K562 (cell line): ENCODE measurements around the gene C1orf56. TPM values are rescaled to one million over a fixed set of nuclear protein-coding genes. Genes with fewer than 3 reads are reported as not detected.

ENCODE experiments used
- ATAC-seq: fragments of 200-7000 bp; cut with Tn5 transposase; 3 replicates; pipeline ENCODE4 v1.9.1; 2020; ENCODE audit warnings: moderate library complexity
- BruUV-seq: library from RNA; stranded (reverse); fragments of 400-500 nt; replicated peaks from 2 replicates; lab custom pipeline; 2021; lab: Mats Ljungman, UMichigan
- CTCF ChIA-PET: fragments of 300-600 bp; formaldehyde crosslinking; extraction: SDS; loops from one replicate; lab custom pipeline; 2021; ENCODE audit warnings: low intra/inter-chr PET ratio; lab: Yijun Ruan, JAX
- POLR2A ChIA-PET: fragments of 300-600, 350-650 bp; sonication (Branson Sonifier 250); formaldehyde crosslinking; extraction: SDS; loops from one replicate; lab custom pipeline; 2021; ENCODE audit warnings: antibody characterized with exemption, inconsistent platforms; lab: Yijun Ruan, JAX
- DNase-seq, 4 experiments: peaks; one replicate each; pipeline versions ENCODE4 v3.0.0 to v3.0.0-alpha.2; 2011 to 2018; ENCODE audit warnings: low spot score in 3 of 4, mixed read lengths in 3 of 4; ENCODE audit errors: extremely low read depth in 1 of 4
- FAIRE-seq: peaks from 2 replicates; lab custom pipeline; 2011; peaks lifted over from hg19 to GRCh38; lab: Jason Lieb, UNC
- H2AFZ ChIP-seq: 2 replicates; pipeline ENCODE4 v1.6.0; 2011; ENCODE audit warnings: low read depth, low read length, control low read depth, inconsistent platforms
- H3K27ac ChIP-seq: fragments of 200-600 bp; 3 replicates; pipeline ENCODE4 v1.8.0; 2011; ENCODE audit warnings: low read depth, mild to moderate bottlenecking, control low read depth, inconsistent platforms, low read length, moderate library complexity, mixed read lengths; ENCODE audit errors: extremely low read depth
- H3K27me3 ChIP-seq, 2 experiments: fragments of 300-600 bp in 1 of 2; 2 replicates in 1 of 2; 3 replicates in 1 of 2; pipeline versions ENCODE4 v1.6.0 to v1.8.0; 2011; ENCODE audit warnings: inconsistent platforms in 2 of 2, low read length in 2 of 2, mild to moderate bottlenecking in 1 of 2, mixed read lengths in 1 of 2, moderate library complexity in 1 of 2; ENCODE audit not compliant: control insufficient read depth in 2 of 2, insufficient read depth in 2 of 2
- H3K36me3 ChIP-seq: fragments of 300-600 bp; 3 replicates; pipeline ENCODE4 v1.8.0; 2011; ENCODE audit warnings: mild to moderate bottlenecking, low read length, inconsistent platforms; ENCODE audit not compliant: control insufficient read depth, insufficient read depth
- H3K4me1 ChIP-seq, 2 experiments: fragments of 200-600 bp in 1 of 2; replicated peaks in 1 of 2; 2 replicates in 1 of 2; 3 replicates in 1 of 2; pipeline versions ENCODE4 v1.5.1 to v1.8.0; 2011; ENCODE audit warnings: inconsistent platforms in 2 of 2, low read length in 2 of 2, mild to moderate bottlenecking in 1 of 2, mixed read lengths in 1 of 2, moderate library complexity in 1 of 2; ENCODE audit not compliant: control insufficient read depth in 2 of 2, insufficient read depth in 2 of 2
- H3K4me2 ChIP-seq: 2 replicates; pipeline ENCODE4 v1.6.1; 2011; ENCODE audit warnings: low read length, control low read depth, inconsistent platforms, mixed read lengths; ENCODE audit not compliant: insufficient read depth
- H3K4me3 ChIP-seq: fragments of 200-600 bp; sonication (generic), shearing (Covaris generic); 2 replicates; pipeline ENCODE4 v1.5.1; 2016; ENCODE audit warnings: control low read depth, inconsistent platforms
- H3K79me2 ChIP-seq: fragments of 200-600 bp; 3 replicates; pipeline ENCODE4 v1.8.0; 2011; ENCODE audit warnings: low read length, inconsistent platforms; ENCODE audit not compliant: control insufficient read depth, insufficient read depth
- H3K9ac ChIP-seq, 2 experiments: 2 replicates each; pipeline versions ENCODE4 v1.6.0 to v1.6.1; 2011; ENCODE audit warnings: low read depth in 2 of 2, low read length in 2 of 2, control low read depth in 1 of 2, inconsistent platforms in 1 of 2, mild to moderate bottlenecking in 1 of 2, mixed read lengths in 1 of 2; ENCODE audit not compliant: insufficient read depth in 1 of 2
- H3K9me1 ChIP-seq: one replicate; pipeline ENCODE4 v1.6.0; 2011; ENCODE audit warnings: inconsistent platforms, mild to moderate bottlenecking, low read length, moderate library complexity; ENCODE audit not compliant: control insufficient read depth, insufficient read depth
- H3K9me3 ChIP-seq: replicated peaks from 2 replicates; pipeline ENCODE4 v1.5.1; 2011; ENCODE audit warnings: low read depth, low read length, inconsistent platforms; ENCODE audit not compliant: control insufficient read depth, insufficient read depth
- H4K20me1 ChIP-seq: replicated peaks from 2 replicates; pipeline ENCODE4 v1.6.1; 2011; ENCODE audit warnings: low read length, inconsistent platforms, mixed read lengths; ENCODE audit not compliant: control insufficient read depth, insufficient read depth
- CTBP1 ChIP-seq: fragments of 450-650 bp; IDR thresholded peaks from 2 replicates; pipeline ENCODE4 v1.6.1; 2016; ENCODE audit warnings: borderline replicate concordance
- ELF1 ChIP-seq: fragments of 200-800 bp; sonication (Bioruptor generic); IDR thresholded peaks from 2 replicates; pipeline ENCODE4 v1.6.1; 2016; ENCODE audit warnings: missing genetic modification characterization, missing compliant biosample characterization
- GTF2E2 ChIP-seq: fragments of 200-800 bp; sonication (Bioruptor generic); IDR thresholded peaks from 2 replicates; pipeline ENCODE4 v1.6.1; 2016; ENCODE audit warnings: missing genetic modification characterization, missing compliant biosample characterization
- HIVEP1 ChIP-seq: fragments of 250-450 bp; sonication (Bioruptor Pico); IDR thresholded peaks from 2 replicates; pipeline ENCODE4 v1.4.0; 2020; ENCODE audit warnings: mild to moderate bottlenecking
- KDM5B ChIP-seq: fragments of 200-600 bp; sonication (generic); IDR thresholded peaks from 2 replicates; pipeline ENCODE4 v1.6.1; 2012; ENCODE audit warnings: low read depth, mild to moderate bottlenecking, moderate library complexity, low read length, control low read depth, inconsistent platforms; ENCODE audit not compliant: insufficient replicate concordance
- MAFK ChIP-seq: IDR thresholded peaks from 2 replicates; pipeline ENCODE4 v1.6.1; 2011; ENCODE audit warnings: low read length, improper control_type of control experiment
- MLX ChIP-seq, 2 experiments: fragments of 450-650 bp in 1 of 2; sonication (generic) in 1 of 2; formaldehyde crosslinking; conservative IDR thresholded peaks; 2 replicates each; pipeline versions ENCODE4 v1.4.0 to v1.8.1; 2020 to 2022; ENCODE audit warnings: mild to moderate bottlenecking in 1 of 2, missing genetic modification reagents in 1 of 2
- MTA1 ChIP-seq: fragments of 450-650 bp; IDR thresholded peaks from 2 replicates; pipeline ENCODE4 v1.6.1; 2017; ENCODE audit warnings: borderline replicate concordance
- SMAD1 ChIP-seq: fragments of 150-350 bp; IDR thresholded peaks from 2 replicates; pipeline ENCODE4 v1.6.1; 2014; ENCODE audit warnings: low read length, low read depth; ENCODE audit not compliant: partially characterized antibody
- ZNF134 ChIP-seq: fragments of 250-450 bp; sonication (Bioruptor Pico); conservative IDR thresholded peaks from 2 replicates; pipeline ENCODE4 v1.4.0; 2020
- WGBS: fragments of 100-300 bp; shearing (Covaris generic); methylation state at CpG from one replicate; pipeline ENCODE4 v1.1.6; 2016; ENCODE audit warnings: low coverage, mixed read lengths; ENCODE audit not compliant: insufficient coverage; ENCODE audit errors: missing lambda C conversion rate; 5-methylcytosine and 5-hydroxymethylcytosine counted together
- in situ Hi-C: fragments of 300-500 bp; cut with MboI; formaldehyde crosslinking; loops from 4 replicates; pipeline ENCODE4 v1.15.0; 2018; ENCODE audit warnings: inconsistent platforms, mixed read lengths
- intact Hi-C: fragments of 100-400 bp; cut with micrococcal nuclease; formaldehyde crosslinking; loops from 2 replicates; pipeline ENCODE4 v1.14.2; 2022
- polyA plus RNA-seq, 8 experiments: library from polyadenylated mRNA; depleted of rRNA in 4 of 8; stranded (reverse) in 5 of 8; unstranded in 3 of 8; fragments of >200 nt; fragmentation: Nextera tagmentation in 2 of 8; fragmentation: Illumina TruSeq in 1 of 8; extraction: Ambion mirVana in 2 of 8; extraction: Trizol in 1 of 8; gene quantifications; 2 replicates each; pipeline versions ENCODE4 v1.2.1 to v1.2.3, GENCODE V29; 2011 to 2014; ENCODE audit warnings: inconsistent platforms in 1 of 8, missing spikeins in 1 of 8
- total RNA-seq, 7 experiments: library from RNA; depleted of rRNA in 6 of 7; stranded (reverse); fragments of >200 nt in 6 of 7; fragmentation: Illumina TruSeq in 2 of 7; extraction: Trizol in 2 of 7; gene quantifications; 2 replicates each; pipeline versions ENCODE4 v1.2.1 to v1.2.3, GENCODE V29; 2011 to 2021; ENCODE audit warnings: low replicate concordance in 1 of 7
- TF ChIP-seq, protein P1 (sequence below): fragments of 450-650 bp; IDR thresholded peaks from 2 replicates; pipeline ENCODE4 v1.6.1; 2016; ENCODE audit warnings: borderline replicate concordance

Gene C1orf56
- total and polyA plus RNA-seq, 9 of the 15 experiments (the other 6 are each of a cell fraction or from before 2014, with no cell fraction given), result 0.18 to 15.7 (median 1.1) TPM

GRCh38 chr1:151005729-151006319, 41.7 kb upstream of the C1orf56 start:
- no peaks in the 10 kb centered on the region for H3K27me3 ChIP-seq
- WGBS, result 12% methylated on average over 4 of the region's 4 CpGs
- no TSS peak for BruUV-seq
- H2AFZ ChIP-seq, result peak overlapping the region; percentile 89
- TF ChIP-seq GTF2E2 (tag), result 0 out of 2 replicates have a peak, but pooled peaks have one; percentile 37
- TF ChIP-seq ZNF134 (CRISPR knock-in tag), result no peak
- TF ChIP-seq ELF1 (tag), result no peak
- TF ChIP-seq MTA1, result no peak
- TF ChIP-seq, protein P1, sequence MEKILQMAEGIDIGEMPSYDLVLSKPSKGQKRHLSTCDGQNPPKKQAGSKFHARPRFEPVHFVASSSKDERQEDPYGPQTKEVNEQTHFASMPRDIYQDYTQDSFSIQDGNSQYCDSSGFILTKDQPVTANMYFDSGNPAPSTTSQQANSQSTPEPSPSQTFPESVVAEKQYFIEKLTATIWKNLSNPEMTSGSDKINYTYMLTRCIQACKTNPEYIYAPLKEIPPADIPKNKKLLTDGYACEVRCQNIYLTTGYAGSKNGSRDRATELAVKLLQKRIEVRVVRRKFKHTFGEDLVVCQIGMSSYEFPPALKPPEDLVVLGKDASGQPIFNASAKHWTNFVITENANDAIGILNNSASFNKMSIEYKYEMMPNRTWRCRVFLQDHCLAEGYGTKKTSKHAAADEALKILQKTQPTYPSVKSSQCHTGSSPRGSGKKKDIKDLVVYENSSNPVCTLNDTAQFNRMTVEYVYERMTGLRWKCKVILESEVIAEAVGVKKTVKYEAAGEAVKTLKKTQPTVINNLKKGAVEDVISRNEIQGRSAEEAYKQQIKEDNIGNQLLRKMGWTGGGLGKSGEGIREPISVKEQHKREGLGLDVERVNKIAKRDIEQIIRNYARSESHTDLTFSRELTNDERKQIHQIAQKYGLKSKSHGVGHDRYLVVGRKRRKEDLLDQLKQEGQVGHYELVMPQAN, result 0 out of 2 replicates have a peak, but pooled peaks have one; percentile 20
- TF ChIP-seq HIVEP1, result no peak
- TF ChIP-seq MLX (CRISPR knock-in tag; conservative IDR thresholded peaks at IDR 0.05), result no peak
- no peak for TF ChIP-seq SMAD1
- peak; percentile 15 for TF ChIP-seq KDM5B
- TF ChIP-seq CTBP1, result peak; percentile 9; the same call in 1 of the 2 replicates
- TF ChIP-seq MAFK, result no peak
- peak overlapping the region; percentile 44 for H3K4me3 ChIP-seq
- no peak for FAIRE-seq
- DNase-seq, result no peak
- H3K79me2 ChIP-seq, result peaks cover 35% of the 10 kb centered on the region
- in situ Hi-C loops (no loop called here), intact Hi-C loops (loop anchor here (2.0 to 5.0 kb wide), 3 partner anchors 27 to 66 kb away; partner anchors contain the start of genes CDC42SE1 and GABPB2)
- CTCF ChIA-PET, result interaction anchor here (0.9 to 1.9 kb wide), 2 partner anchors 26 to 750 kb away, joined by 3 to 12 read pairs; no protein-coding TSS in a partner anchor
- no peak for ATAC-seq
- peak overlapping the region; percentile 100 for H3K4me2 ChIP-seq
- peaks cover 46 to 53% of the 10 kb centered on the region in 2 experiments for H3K4me1 ChIP-seq
- no peaks in the 10 kb centered on the region for H3K36me3 ChIP-seq
- H3K9me3 ChIP-seq, result no peaks in the 10 kb centered on the region
- POLR2A ChIA-PET, result interaction anchor here (0.5 to 2.9 kb wide), 24 partner anchors 10 to 503 kb away, joined by 3 to 22 read pairs (median 4); partner anchors contain the start of genes ANXA9, CERS2 and MCL1
- H3K9ac ChIP-seq, result peak overlapping the region; percentile 88; a peak in 3 of 4 replicates
- peak overlapping the region; percentile 75 for H3K27ac ChIP-seq
- no peaks in the 10 kb centered on the region for H3K9me1 ChIP-seq
- no peaks in the 10 kb centered on the region for H4K20me1 ChIP-seq
